Spleen (tissue), 11 donors: ENCODE data around the gene POLR1C. TPM values are rescaled to one million over a fixed set of nuclear protein-coding genes. Genes with fewer than 3 reads are reported as not detected.

Experiments
- DNase-seq: peaks from one replicate; pipeline ENCODE4 v3.0.0-alpha.2; 2020
- H3K27ac ChIP-seq, 8 donors: fragments of 200-600 bp; sonication (generic) in 7 of 8; 1 replicate in 4 of 8; 2 replicates in 4 of 8; pipeline versions ENCODE4 v1.5.0 to v1.8.0; 2016 to 2021; ENCODE audit warnings: inconsistent platforms in 4 of 8, mild to moderate bottlenecking in 4 of 8, moderate library complexity in 1 of 8
- H3K27me3 ChIP-seq, 7 donors: fragments of 200-600 bp; sonication (generic) in 6 of 7; replicated peaks in 1 of 7; 1 replicate in 4 of 7; 2 replicates in 3 of 7; pipeline versions ENCODE4 v1.5.0 to v1.8.0; 2016 to 2021; ENCODE audit warnings: inconsistent platforms in 3 of 7, mild to moderate bottlenecking in 1 of 7
- H3K36me3 ChIP-seq, 6 donors: fragments of 200-600 bp; sonication (generic) in 5 of 6; 1 replicate in 4 of 6; 2 replicates in 2 of 6; pipeline versions ENCODE4 v1.5.0 to v1.8.0; 2016 to 2021; ENCODE audit warnings: inconsistent platforms in 2 of 6
- H3K4me1 ChIP-seq, 6 donors: fragments of 200-600 bp; sonication (generic) in 5 of 6; 1 replicate in 3 of 6; 2 replicates in 3 of 6; pipeline versions ENCODE4 v1.5.0 to v1.8.0; 2016 to 2021; ENCODE audit warnings: inconsistent platforms in 3 of 6
- H3K4me3 ChIP-seq, 8 donors: fragments of 200-600 bp; sonication (generic) in 7 of 8; 1 replicate in 4 of 8; 2 replicates in 4 of 8; pipeline versions ENCODE4 v1.5.0 to v1.8.0; 2016 to 2021; ENCODE audit warnings: inconsistent platforms in 4 of 8, mild to moderate bottlenecking in 4 of 8, moderate library complexity in 2 of 8
- H3K9me3 ChIP-seq, 8 donors: fragments of 200-600 bp; sonication (generic) in 7 of 8; 1 replicate in 4 of 8; 2 replicates in 4 of 8; pipeline versions ENCODE4 v1.5.0 to v1.8.0; 2016 to 2021; ENCODE audit warnings: inconsistent platforms in 4 of 8
- POLR2A ChIP-seq, 3 donors: fragments of 450-650 bp; IDR thresholded peaks; one replicate each; pipeline ENCODE4 v1.5.1; 2017; ENCODE audit warnings: antibody characterized with exemption in 3 of 3, mild to moderate bottlenecking in 1 of 3
- POLR2AphosphoS5 ChIP-seq, 3 donors: sonication (generic); formaldehyde crosslinking; IDR thresholded peaks; one replicate each; pipeline ENCODE4 v1.5.1; 2017; ENCODE audit warnings: antibody characterized with exemption in 3 of 3
- WGBS, 5 donors: extraction: QIAGEN DNeasy Blood & Tissue Kit in 3 of 5; methylation state at CpG; one replicate each; pipeline versions ENCODE4 v1.1.5 to v1.1.7; 2013 to 2018; 5-methylcytosine and 5-hydroxymethylcytosine counted together
- intact Hi-C: fragments of 100-400 bp; cut with DNase I; formaldehyde crosslinking; loops from one replicate; pipeline ENCODE4 v1.15.0; 2023; ENCODE audit warnings: low total_unique reads
- polyA plus RNA-seq, 3 donors: library from polyadenylated mRNA; stranded (reverse); fragments of 200-250 nt; gene quantifications; one replicate each; pipeline ENCODE4 v1.2.1, GENCODE V29; 2013
- total RNA-seq, 7 donors: library from RNA; depleted of rRNA in 3 of 7; stranded (reverse); fragments of >200 nt in 3 of 7; fragmentation: NEBNext Ultra II Directional in 4 of 7; extraction: Animal tissue kit (Norgen Biotek cat#: 25700) in 4 of 7; gene quantifications; one replicate each; pipeline versions ENCODE4 v1.1.0 to v1.2.1, GENCODE V29; 2016 to 2021
- TF ChIP-seq, protein P1 (sequence below), 11 experiments: fragments of 200-600 bp in 7 of 11; fragments of 450-650 bp in 4 of 11; sonication (generic) in 4 of 11; IDR thresholded peaks in 8 of 11; conservative IDR thresholded peaks in 3 of 11; 1 replicate in 7 of 11; 2 replicates in 4 of 11; pipeline versions ENCODE4 v1.4.0 to v1.8.0; 2016 to 2021; ENCODE audit warnings: antibody characterized with exemption in 11 of 11, inconsistent platforms in 4 of 11, mild to moderate bottlenecking in 1 of 11
- donor health status: healthy with polysubstance abuse.
- donor health status: DM: no; HTN: no; CAD: no; lungs with moderate emphysema.
- donor health status: DM: no; HTN: no; CAD: no.
- donor health status: Bipolar disorder and iron deficiency.
- donor health status: healthy.
- donor health status: DM: no; HTN: no; CAD: no.
- donor health status: DM: yes; HTN: yes; CAD: no.

The POLR1C gene
- total and polyA plus RNA-seq, 10 donors = 24.1 to 32.6 (median 28.2) TPM

DNA sequence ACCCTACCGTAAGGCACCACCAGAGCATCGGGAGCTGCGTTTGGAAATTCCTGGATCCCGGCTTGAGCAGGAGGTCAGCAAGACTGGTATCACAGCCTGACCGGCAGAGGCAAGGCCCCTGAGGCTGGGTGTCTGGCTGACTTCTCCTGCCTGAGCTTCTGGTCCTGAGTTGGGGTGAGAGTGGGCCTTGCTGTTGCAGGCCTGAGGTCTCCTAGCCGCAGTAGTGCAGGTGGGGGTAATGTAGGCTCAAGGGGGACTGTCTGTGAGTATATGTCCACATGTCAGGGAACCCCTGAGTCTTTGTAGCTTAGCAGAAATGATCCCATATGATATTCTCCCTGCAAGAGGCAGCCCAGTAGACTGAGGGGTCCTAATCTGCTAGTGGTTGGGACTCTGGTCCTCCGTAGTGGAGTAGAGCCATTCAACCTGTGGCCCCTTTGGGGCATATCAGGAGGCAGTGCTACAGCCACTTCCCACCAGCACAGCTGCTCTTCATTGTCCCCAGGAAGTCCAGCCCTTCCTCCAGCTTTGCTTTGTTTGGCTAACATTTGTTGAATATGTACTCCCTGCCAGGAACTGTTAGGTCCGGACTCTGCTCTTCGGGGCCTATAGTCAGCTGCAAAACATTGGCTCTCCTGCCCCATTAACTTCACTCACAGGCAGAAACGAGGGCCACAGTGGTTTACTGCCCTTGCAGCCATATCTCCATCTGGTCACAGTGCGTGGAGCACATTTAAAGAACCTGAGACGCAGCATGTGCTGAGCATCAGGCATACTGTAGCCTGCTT, 17.7 kb upstream of the POLR1C start:
- Histone ChIP-seq H3K4me1 (peaks cover 0 to 30% (median 12%) of the 10 kb centered on the region in 6 donors), H3K4me3 (no peak overlapping the region), H3K27me3 (no peaks in the 10 kb centered on the region), H3K9me3 (no peaks in the 10 kb centered on the region), H3K27ac (peak overlapping the region in 3 of 8 donors; percentile 29 to 43 (median 38)), H3K36me3 (peaks cover 0 to 84% (median 58%) of the 10 kb centered on the region in 6 donors)
- intact Hi-C loops = no loop called here
- WGBS, 5 donors = 77 to 88% (median 86%) methylated on average over 10 to 12 of the region's 12 CpGs
- DNase-seq = no peak
- TF ChIP-seq, protein P1, sequence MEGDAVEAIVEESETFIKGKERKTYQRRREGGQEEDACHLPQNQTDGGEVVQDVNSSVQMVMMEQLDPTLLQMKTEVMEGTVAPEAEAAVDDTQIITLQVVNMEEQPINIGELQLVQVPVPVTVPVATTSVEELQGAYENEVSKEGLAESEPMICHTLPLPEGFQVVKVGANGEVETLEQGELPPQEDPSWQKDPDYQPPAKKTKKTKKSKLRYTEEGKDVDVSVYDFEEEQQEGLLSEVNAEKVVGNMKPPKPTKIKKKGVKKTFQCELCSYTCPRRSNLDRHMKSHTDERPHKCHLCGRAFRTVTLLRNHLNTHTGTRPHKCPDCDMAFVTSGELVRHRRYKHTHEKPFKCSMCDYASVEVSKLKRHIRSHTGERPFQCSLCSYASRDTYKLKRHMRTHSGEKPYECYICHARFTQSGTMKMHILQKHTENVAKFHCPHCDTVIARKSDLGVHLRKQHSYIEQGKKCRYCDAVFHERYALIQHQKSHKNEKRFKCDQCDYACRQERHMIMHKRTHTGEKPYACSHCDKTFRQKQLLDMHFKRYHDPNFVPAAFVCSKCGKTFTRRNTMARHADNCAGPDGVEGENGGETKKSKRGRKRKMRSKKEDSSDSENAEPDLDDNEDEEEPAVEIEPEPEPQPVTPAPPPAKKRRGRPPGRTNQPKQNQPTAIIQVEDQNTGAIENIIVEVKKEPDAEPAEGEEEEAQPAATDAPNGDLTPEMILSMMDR (IDR thresholded peaks at IDR 0.05 in 8 of 11, conservative IDR thresholded peaks at IDR 0.05 in 3 of 11) = no peak
- TF ChIP-seq POLR2A (IDR thresholded peaks at IDR 0.05) (no peak), POLR2AphosphoS5 (IDR thresholded peaks at IDR 0.05) (peak in 1 of 3 donors; percentile 27)

DNA sequence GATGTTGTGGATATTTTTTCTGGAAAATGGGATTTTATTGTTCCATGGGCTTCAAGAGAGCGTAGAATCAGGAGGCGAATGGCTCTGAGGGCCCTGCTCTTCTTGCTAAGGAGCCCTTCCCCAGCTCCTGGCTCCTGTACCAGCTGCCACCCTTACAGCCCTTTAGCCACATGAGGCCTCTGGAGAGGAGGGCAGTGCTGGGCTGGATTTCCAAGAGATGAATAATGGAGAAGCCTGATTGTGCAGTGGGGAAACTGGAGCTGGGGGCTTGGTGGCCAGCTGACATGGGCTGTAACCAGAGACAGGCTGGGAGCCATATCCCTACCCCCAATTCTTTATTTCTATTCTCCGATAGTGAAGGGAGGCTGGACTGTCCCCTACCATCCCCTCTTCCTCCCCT, 16.0 kb upstream of the POLR1C start:
- H3K4me1 ChIP-seq = peaks cover 0 to 28% (median 6%) of the 10 kb centered on the region in 6 donors
- TF ChIP-seq, protein P1 (IDR thresholded peaks at IDR 0.05 in 8 of 11, conservative IDR thresholded peaks at IDR 0.05 in 3 of 11) = no peak
- TF ChIP-seq POLR2A (IDR thresholded peaks at IDR 0.05) (no peak), POLR2AphosphoS5 (IDR thresholded peaks at IDR 0.05) (no peak)
- peaks cover 0 to 99% (median 72%) of the 10 kb centered on the region in 6 donors for H3K36me3 ChIP-seq
- 90 to 100% (median 97%) methylated on average over 3 of the region's 3 CpGs for WGBS, 5 donors
- H3K4me3 ChIP-seq = no peak overlapping the region
- H3K27ac ChIP-seq = no peak overlapping the region
- H3K27me3 ChIP-seq = no peaks in the 10 kb centered on the region
- H3K9me3 ChIP-seq = no peaks in the 10 kb centered on the region
- no peak for DNase-seq
- intact Hi-C loops = no loop called here

DNA sequence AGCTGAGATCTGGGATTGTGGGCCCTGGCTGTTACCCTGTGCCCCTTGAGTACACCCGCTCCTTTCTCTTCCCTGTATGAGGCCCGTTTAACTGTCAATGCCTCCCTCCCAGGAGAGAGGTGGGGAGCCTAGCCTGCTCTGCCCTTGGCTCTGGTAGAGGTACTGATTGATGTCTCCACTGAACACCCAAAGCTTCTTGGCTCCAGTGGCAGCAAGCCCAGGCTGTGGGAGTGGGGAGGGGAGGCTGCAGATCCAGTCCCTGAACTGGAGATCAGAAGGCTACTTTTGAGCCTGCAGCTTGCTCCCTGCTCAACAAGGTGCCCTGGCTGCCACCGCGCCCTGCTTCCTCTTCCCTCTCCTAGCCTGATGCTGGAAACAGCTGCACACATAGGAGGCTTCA, 14.2 kb upstream of the POLR1C start:
- intact Hi-C loops = no loop called here
- Histone ChIP-seq H3K36me3 (peaks cover 0 to 83% (median 71%) of the 10 kb centered on the region in 6 donors), H3K27ac (no peak overlapping the region), H3K9me3 (no peaks in the 10 kb centered on the region), H3K27me3 (peaks cover 0 to 5% (median 0%) of the 10 kb centered on the region in 7 donors), H3K4me1 (peaks cover 9 to 40% (median 19%) of the 10 kb centered on the region in 6 donors), H3K4me3 (no peak overlapping the region)
- TF ChIP-seq, protein P1 (IDR thresholded peaks at IDR 0.05 in 8 of 11, conservative IDR thresholded peaks at IDR 0.05 in 3 of 11) = no peak
- TF ChIP-seq POLR2AphosphoS5 (IDR thresholded peaks at IDR 0.05) (no peak), POLR2A (IDR thresholded peaks at IDR 0.05) (no peak)
- no peak for DNase-seq
- WGBS, 5 donors = 90 to 96% (median 93%) methylated on average over 4 of the region's 4 CpGs

DNA sequence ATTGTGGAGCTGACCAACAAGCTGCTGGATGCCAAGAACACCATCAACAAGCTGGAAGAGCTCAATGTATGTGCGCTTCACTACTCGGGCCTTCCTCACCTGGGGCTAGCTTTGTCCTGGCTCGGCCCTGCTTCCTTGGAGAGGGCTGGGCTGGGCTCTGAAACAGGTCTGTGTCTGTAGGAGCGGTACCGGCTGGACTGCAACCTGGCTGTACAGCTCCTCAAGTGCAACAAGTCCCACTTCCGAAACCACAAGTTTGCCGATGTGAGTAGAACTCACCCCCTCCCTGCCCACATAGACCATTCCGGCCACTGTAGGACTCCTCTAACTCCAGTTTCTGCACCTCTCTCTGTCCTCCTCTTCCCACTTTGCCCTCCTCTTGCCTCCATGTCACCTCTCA, 13.4 kb upstream of the POLR1C start:
- 85 to 98% (median 93%) methylated on average over 7 to 8 of the region's 8 CpGs for WGBS, 5 donors
- Histone ChIP-seq H3K4me3 (no peak overlapping the region), H3K27ac (no peak overlapping the region), H3K4me1 (peaks cover 9 to 48% (median 20%) of the 10 kb centered on the region in 6 donors), H3K9me3 (no peaks in the 10 kb centered on the region), H3K27me3 (peaks cover 0 to 9% (median 0%) of the 10 kb centered on the region in 7 donors), H3K36me3 (peaks cover 0 to 75% (median 65%) of the 10 kb centered on the region in 6 donors)
- no peak for DNase-seq
- intact Hi-C loops = no loop called here
- TF ChIP-seq POLR2AphosphoS5 (IDR thresholded peaks at IDR 0.05) = no peak
- no peak for TF ChIP-seq POLR2A (IDR thresholded peaks at IDR 0.05)
- TF ChIP-seq, protein P1 (IDR thresholded peaks at IDR 0.05 in 8 of 11, conservative IDR thresholded peaks at IDR 0.05 in 3 of 11) = no peak
